SU-DHL-6 (cell line): ENCODE measurements around the gene PCED1A.

Source experiments
- CTCF ChIP-seq: fragments of 200-600 bp; sonication (generic); IDR thresholded peaks from one replicate; pipeline ENCODE4 v1.5.1; 2017; ENCODE audit warnings: antibody characterized with exemption, mild to moderate bottlenecking, low read length, moderate library complexity; ENCODE audit not compliant: insufficient read depth, poor library complexity, severe bottlenecking
- EZH2phosphoT487 ChIP-seq: fragments of 200-600 bp; sonication (generic), shearing (Covaris generic); conservative IDR thresholded peaks from 2 replicates; pipeline ENCODE4 v1.6.1; 2018; ENCODE audit warnings: mild to moderate bottlenecking, antibody characterized with exemption, low read length, moderate library complexity, mixed read lengths

GRCh38 chr20:2825761-2826160 lies 14.7 kb downstream of the PCED1A start:
- TF ChIP-seq CTCF (no peak), EZH2phosphoT487 (no peak)
